Neural progenitor cell (in vitro differentiated cells): Measurements from ENCODE around the gene CYP4V2. TPM values are rescaled to one million over a fixed set of nuclear protein-coding genes. Genes with fewer than 3 reads are reported as not detected.

Experiments
- DNase-seq: peaks from one replicate; pipeline ENCODE4 v3.0.0-alpha.2; 2016; ENCODE audit warnings: low spot score
- H2AFZ ChIP-seq: fragments of 200-600 bp; sonication (generic); replicated peaks from 2 replicates; pipeline ENCODE4 v1.6.1; 2016; ENCODE audit warnings: antibody characterized with exemption
- H3F3A ChIP-seq: fragments of 200-600 bp; sonication (generic); 2 replicates; pipeline ENCODE4 v1.6.1; 2016; ENCODE audit warnings: antibody characterized with exemption, low read depth
- H3K27ac ChIP-seq: fragments of 200-600 bp; sonication (generic); 2 replicates; pipeline ENCODE4 v1.5.1; 2016; ENCODE audit warnings: mild to moderate bottlenecking
- H3K27me3 ChIP-seq: fragments of 200-600 bp; sonication (generic); 2 replicates; pipeline ENCODE4 v1.6.1; 2016; ENCODE audit warnings: mild to moderate bottlenecking, moderate library complexity
- H3K36me3 ChIP-seq: fragments of 200-600 bp; sonication (generic); 2 replicates; pipeline ENCODE4 v1.5.1; 2016
- H3K4me1 ChIP-seq: fragments of 200-600 bp; sonication (generic); 2 replicates; pipeline ENCODE4 v1.6.1; 2016; ENCODE audit warnings: mixed run types
- H3K4me2 ChIP-seq: fragments of 200-600 bp; sonication (generic); 2 replicates; pipeline ENCODE4 v1.6.1; 2016
- H3K4me3 ChIP-seq: fragments of 200-600 bp; sonication (generic); 2 replicates; pipeline ENCODE4 v1.5.1; 2016
- H3K79me2 ChIP-seq: fragments of 200-600 bp; sonication (generic); 2 replicates; pipeline ENCODE4 v1.6.1; 2016; ENCODE audit warnings: low read depth
- H3K9ac ChIP-seq: fragments of 200-600 bp; sonication (generic); 2 replicates; pipeline ENCODE4 v1.6.1; 2016
- H3K9me3 ChIP-seq: fragments of 200-600 bp; sonication (generic); 2 replicates; pipeline ENCODE4 v1.5.1; 2016; ENCODE audit warnings: low read depth
- H4K20me1 ChIP-seq: fragments of 200-600 bp; sonication (generic); 2 replicates; pipeline ENCODE4 v1.6.1; 2016; ENCODE audit warnings: low read depth
- H3K27ac Mint-ChIP-seq: 3 replicates; pipeline ENCODE4 v1.8.0; 2021; ENCODE audit warnings: mixed read lengths
- H3K27me3 Mint-ChIP-seq: 2 replicates; pipeline ENCODE4 v1.8.0; 2022; ENCODE audit warnings: low read depth, mild to moderate bottlenecking, inconsistent platforms, moderate library complexity, mixed read lengths; ENCODE audit not compliant: insufficient read depth
- H3K36me3 Mint-ChIP-seq: 3 replicates; pipeline ENCODE4 v1.8.0; 2021; ENCODE audit warnings: mixed read lengths
- H3K4me1 Mint-ChIP-seq: 3 replicates; pipeline ENCODE4 v1.8.0; 2021; ENCODE audit warnings: mixed read lengths
- H3K4me3 Mint-ChIP-seq: 3 replicates; pipeline ENCODE4 v1.8.0; 2021; ENCODE audit warnings: mild to moderate bottlenecking, moderate library complexity, mixed read lengths
- H3K9me3 Mint-ChIP-seq: 3 replicates; pipeline ENCODE4 v1.8.0; 2020; ENCODE audit warnings: mixed read lengths
- CTCF ChIP-seq: fragments of 200-600 bp; sonication (generic); IDR thresholded peaks from 2 replicates; pipeline ENCODE4 v1.5.1; 2017; ENCODE audit warnings: antibody characterized with exemption, mild to moderate bottlenecking
- EZH2 ChIP-seq: fragments of 200-600 bp; sonication (generic); IDR thresholded peaks from 2 replicates; pipeline ENCODE4 v1.6.1; 2017; ENCODE audit warnings: antibody characterized with exemption, mild to moderate bottlenecking, moderate library complexity
- EZH2phosphoT487 ChIP-seq: fragments of 200-600 bp; sonication (generic); IDR thresholded peaks from 2 replicates; pipeline ENCODE4 v1.6.1; 2017; ENCODE audit warnings: antibody characterized with exemption
- total RNA-seq: library from RNA; depleted of rRNA; stranded (reverse); fragments of >200 nt; gene quantifications from 2 replicates; pipeline ENCODE4 v1.2.3, GENCODE V29; 2015; ENCODE audit warnings: low replicate concordance

Gene CYP4V2
- total RNA-seq, 1 donor from 2014 or later: 0.37 TPM

- H3K9me3 Mint-ChIP-seq: no peaks in the 10 kb centered on the region
- peaks cover 3% of the 10 kb centered on the region for H3K36me3 Mint-ChIP-seq
- H3K9me3 ChIP-seq: no peaks in the 10 kb centered on the region
- TF ChIP-seq CTCF: no peak
- TF ChIP-seq EZH2: no peak
- no peak for TF ChIP-seq EZH2phosphoT487
- H3K36me3 ChIP-seq: no peaks in the 10 kb centered on the region
- H3K4me3 ChIP-seq: no peak overlapping the region
- H3K79me2 ChIP-seq: no peaks in the 10 kb centered on the region
- H3K27me3 ChIP-seq: peaks cover 18% of the 10 kb centered on the region
- H2AFZ ChIP-seq: no peak overlapping the region
- H3K27me3 Mint-ChIP-seq: peaks cover 3% of the 10 kb centered on the region
- DNase-seq: no peak
- H3F3A ChIP-seq: peaks cover 8% of the 10 kb centered on the region
- H3K9ac ChIP-seq: no peak overlapping the region
- no peak overlapping the region for H3K4me3 Mint-ChIP-seq
- H3K4me2 ChIP-seq: no peak overlapping the region
- no peak overlapping the region for H3K27ac ChIP-seq
- peaks cover 4% of the 10 kb centered on the region for H3K4me1 ChIP-seq
- H3K4me1 Mint-ChIP-seq: peaks cover 4% of the 10 kb centered on the region
- peak overlapping the region; percentile 11 for H3K27ac Mint-ChIP-seq
- no peaks in the 10 kb centered on the region for H4K20me1 ChIP-seq
These were observed 40.4 kb upstream of the CYP4V2 start for GRCh38 chr4:186150926-186151325.

GRCh38 chr4:186151499-186151898 is 39.9 kb upstream of the CYP4V2 start:
- peaks cover 2% of the 10 kb centered on the region for H3K4me1 ChIP-seq
- H4K20me1 ChIP-seq: no peaks in the 10 kb centered on the region
- no peak overlapping the region for H3K4me3 Mint-ChIP-seq
- no peak overlapping the region for H3K27ac ChIP-seq
- H3F3A ChIP-seq: peaks cover 2% of the 10 kb centered on the region
- no peak overlapping the region for H2AFZ ChIP-seq
- H3K27ac Mint-ChIP-seq: no peak overlapping the region
- H3K9me3 Mint-ChIP-seq: no peaks in the 10 kb centered on the region
- H3K4me2 ChIP-seq: no peak overlapping the region
- H3K4me3 ChIP-seq: no peak overlapping the region
- peaks cover 13% of the 10 kb centered on the region for H3K27me3 ChIP-seq
- peaks cover 2% of the 10 kb centered on the region for H3K4me1 Mint-ChIP-seq
- no peak for TF ChIP-seq CTCF
- no peak for TF ChIP-seq EZH2phosphoT487
- TF ChIP-seq EZH2: no peak
- no peak for DNase-seq
- peaks cover 4% of the 10 kb centered on the region for H3K36me3 Mint-ChIP-seq
- H3K36me3 ChIP-seq: no peaks in the 10 kb centered on the region
- H3K79me2 ChIP-seq: no peaks in the 10 kb centered on the region
- peaks cover 4% of the 10 kb centered on the region for H3K27me3 Mint-ChIP-seq
- H3K9me3 ChIP-seq: no peaks in the 10 kb centered on the region
- no peak overlapping the region for H3K9ac ChIP-seq

DNA sequence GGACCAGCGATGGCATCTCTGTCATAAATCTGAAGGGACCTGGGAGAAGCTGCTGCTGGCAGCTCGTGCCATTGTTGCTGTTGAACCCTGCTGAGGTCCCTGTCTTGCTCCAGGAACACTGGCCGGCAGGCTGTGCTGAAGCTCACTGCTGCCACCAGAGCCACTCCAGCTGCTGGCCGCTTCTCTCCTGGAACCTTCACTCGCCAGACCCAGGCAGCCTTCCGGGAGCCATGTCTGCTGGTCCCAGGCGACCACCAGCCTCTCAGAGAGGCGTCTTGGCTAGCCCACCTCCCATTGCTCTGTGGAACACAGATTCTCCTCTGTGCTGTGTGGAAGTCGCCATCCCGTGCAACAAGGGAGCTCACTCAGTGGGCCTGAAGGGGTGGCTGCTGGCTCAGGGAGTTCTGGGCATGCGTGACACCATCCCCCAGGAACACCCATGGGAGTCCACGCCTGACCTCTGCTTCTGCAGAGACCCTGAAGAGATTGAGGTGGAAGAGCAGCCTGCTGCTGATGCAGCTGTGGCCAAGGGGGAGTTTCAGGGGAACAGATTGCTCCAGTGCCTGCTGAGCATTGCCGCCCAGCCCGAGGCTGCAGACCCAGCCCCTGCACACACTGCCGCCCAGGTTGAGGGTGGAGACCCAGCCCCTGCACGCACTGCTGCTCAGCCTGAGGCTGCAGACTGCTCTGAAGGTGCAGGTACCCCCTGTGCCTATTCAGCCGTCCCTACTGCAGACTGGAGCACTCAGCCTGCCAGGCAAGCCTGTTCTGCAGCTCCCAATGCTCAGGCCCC is 33.1 kb upstream of the CYP4V2 start:
- TF ChIP-seq EZH2phosphoT487: no peak
- TF ChIP-seq EZH2: no peak
- TF ChIP-seq CTCF: no peak
- Histone ChIP-seq H3K4me1 (peaks cover 7% of the 10 kb centered on the region), H3K9ac (no peak overlapping the region), H3K79me2 (no peaks in the 10 kb centered on the region), H3K4me2 (no peak overlapping the region), H4K20me1 (no peaks in the 10 kb centered on the region), H2AFZ (no peak overlapping the region), H3K9me3 (no peaks in the 10 kb centered on the region), H3F3A (peaks cover 9% of the 10 kb centered on the region), H3K27me3 (no peaks in the 10 kb centered on the region), H3K36me3 (no peaks in the 10 kb centered on the region), H3K27ac (no peak overlapping the region), H3K4me3 (no peak overlapping the region)
- Mint-ChIP-seq H3K9me3 (no peaks in the 10 kb centered on the region), H3K27ac (no peak overlapping the region), H3K36me3 (peaks cover 4% of the 10 kb centered on the region), H3K4me1 (peaks cover 7% of the 10 kb centered on the region), H3K4me3 (no peak overlapping the region), H3K27me3 (peaks cover 4% of the 10 kb centered on the region)
- no peak for DNase-seq
